Thyroid gland (tissue), 4 donors: ENCODE results near the gene DDX60. TPM values are rescaled to one million over a fixed set of nuclear protein-coding genes. Genes with fewer than 3 reads are reported as not detected.
"Not testable (repeated sequence)": the region's sequence is repeated elsewhere in the genome, so short reads cannot be mapped to it uniquely, and the experiment has no call there.

ENCODE experiments used
- DNase-seq, 2 donors: peaks; one replicate each; pipeline ENCODE4 v3.0.0-alpha.2; 2019
- H3K27ac ChIP-seq, 3 donors: fragments of 200-600 bp; sonication (generic); 1 replicate in 2 of 3; 2 replicates in 1 of 3; pipeline ENCODE4 v1.5.1; 2016 to 2019; ENCODE audit warnings: mild to moderate bottlenecking in 1 of 3, moderate library complexity in 1 of 3
- H3K27me3 ChIP-seq: fragments of 200-600 bp; sonication (generic); one replicate; pipeline ENCODE4 v1.5.1; 2019
- H3K36me3 ChIP-seq, 2 donors: fragments of 200-600 bp; sonication (generic); one replicate each; pipeline ENCODE4 v1.5.1; 2016 to 2019
- H3K4me1 ChIP-seq, 2 donors: fragments of 200-600 bp; sonication (generic); one replicate each; pipeline ENCODE4 v1.5.1; 2017 to 2019
- H3K4me3 ChIP-seq, 3 donors: fragments of 200-600 bp; sonication (generic); replicated peaks in 1 of 3; 1 replicate in 2 of 3; 2 replicates in 1 of 3; pipeline ENCODE4 v1.5.1; 2016; ENCODE audit warnings: mild to moderate bottlenecking in 1 of 3
- H3K9me3 ChIP-seq: fragments of 200-600 bp; sonication (generic); one replicate; pipeline ENCODE4 v1.5.1; 2017
- CTCF ChIP-seq, 6 experiments: fragments of 200-600 bp in 3 of 6; fragments of 450-650 bp in 3 of 6; sonication (generic) in 3 of 6; IDR thresholded peaks; one replicate each; pipeline ENCODE4 v1.5.1; 2016 to 2019; ENCODE audit warnings: antibody characterized with exemption in 6 of 6, mild to moderate bottlenecking in 2 of 6, inconsistent platforms in 1 of 6, moderate library complexity in 1 of 6
- POLR2A ChIP-seq, 2 donors: fragments of 450-650 bp; IDR thresholded peaks; one replicate each; pipeline ENCODE4 v1.6.1; 2017; ENCODE audit warnings: antibody characterized with exemption in 2 of 2, mild to moderate bottlenecking in 2 of 2, moderate library complexity in 1 of 2
- WGBS, 2 donors: methylation state at CpG; one replicate each; pipeline ENCODE4 v1.1.5; 2017; 5-methylcytosine and 5-hydroxymethylcytosine counted together
- intact Hi-C: fragments of 100-400 bp; cut with DNase I; formaldehyde crosslinking; loops from one replicate; pipeline ENCODE4 v1.15.1; 2023
- total RNA-seq, 4 donors: library from RNA; depleted of rRNA; stranded (reverse); fragments of >200 nt; gene quantifications; one replicate each; pipeline ENCODE4 v1.2.3, GENCODE V29; 2016

Gene DDX60
- total RNA-seq, 4 donors from 2014 or later = 11.7 to 27.1 (median 17.0) TPM

GRCh38 chr4:168335621-168336020 is 17.1 kb upstream of the DDX60 start:
- intact Hi-C loops = no loop called here
- no peaks in the 10 kb centered on the region for H3K4me1 ChIP-seq
- no peaks in the 10 kb centered on the region for H3K36me3 ChIP-seq
- no peaks in the 10 kb centered on the region for H3K9me3 ChIP-seq
- TF ChIP-seq CTCF (IDR thresholded peaks at IDR 0.05) (no peak), POLR2A (IDR thresholded peaks at IDR 0.05) (no peak)
- no peak for DNase-seq
- no peak overlapping the region for H3K4me3 ChIP-seq
- no peaks in the 10 kb centered on the region for H3K27me3 ChIP-seq
- no peak overlapping the region for H3K27ac ChIP-seq

GRCh38 chr4:168334053-168334452 is 15.5 kb upstream of the DDX60 start:
- no peaks in the 10 kb centered on the region for H3K9me3 ChIP-seq
- no peaks in the 10 kb centered on the region for H3K4me1 ChIP-seq
- H3K4me3 ChIP-seq = no peak overlapping the region
- 68 to 89% methylated on average over 1 of the region's 1 CpG for WGBS, 2 donors
- H3K27me3 ChIP-seq = no peaks in the 10 kb centered on the region
- intact Hi-C loops = no loop called here
- H3K27ac ChIP-seq = no peak overlapping the region
- no peaks in the 10 kb centered on the region for H3K36me3 ChIP-seq
- DNase-seq = no peak
- TF ChIP-seq POLR2A (IDR thresholded peaks at IDR 0.05) (no peak), CTCF (IDR thresholded peaks at IDR 0.05) (no peak)

- H3K27ac ChIP-seq, H3K4me3 ChIP-seq, intact Hi-C loops, H3K36me3 ChIP-seq, DNase-seq, H3K27me3 ChIP-seq, H3K9me3 ChIP-seq, H3K4me1 ChIP-seq: not testable (repeated sequence)
- WGBS, 2 donors = 58 to 82% methylated on average over 2 of the region's 3 CpGs
Measured at GRCh38 chr4:168330575-168330974, 12.0 kb upstream of the DDX60 start.

- TF ChIP-seq POLR2A (IDR thresholded peaks at IDR 0.05) (no peak), CTCF (IDR thresholded peaks at IDR 0.05) (no peak)
- DNase-seq = no peak
- no peak overlapping the region for H3K27ac ChIP-seq
- 86 to 92% methylated on average over 4 of the region's 4 CpGs for WGBS, 2 donors
- H3K4me3 ChIP-seq = no peak overlapping the region
- H3K9me3 ChIP-seq = no peaks in the 10 kb centered on the region
- H3K4me1 ChIP-seq = no peaks in the 10 kb centered on the region
- intact Hi-C loops = no loop called here
- H3K36me3 ChIP-seq = no peaks in the 10 kb centered on the region
- H3K27me3 ChIP-seq = no peaks in the 10 kb centered on the region
Measured at GRCh38 chr4:168325591-168325990, 7.0 kb upstream of the DDX60 start.

- no peak for DNase-seq
Measured at GRCh38 chr4:168321006-168321405, 2.5 kb upstream of the DDX60 start.

More at GRCh38 chr4:168321006-168321405, 2.5 kb upstream of the DDX60 start:
- no peaks in the 10 kb centered on the region for H3K36me3 ChIP-seq
- no peak overlapping the region for H3K27ac ChIP-seq
- TF ChIP-seq POLR2A (IDR thresholded peaks at IDR 0.05) (no peak), CTCF (IDR thresholded peaks at IDR 0.05) (no peak)
- 91 to 95% methylated on average over 3 of the region's 3 CpGs for WGBS, 2 donors
- H3K9me3 ChIP-seq = no peaks in the 10 kb centered on the region
- peaks cover 4 to 7% of the 10 kb centered on the region in 2 donors for H3K4me1 ChIP-seq
- intact Hi-C loops = no loop called here
- no peak overlapping the region for H3K4me3 ChIP-seq
- no peaks in the 10 kb centered on the region for H3K27me3 ChIP-seq
